ENCODE data around the gene GRAMD1B.
"Not testable (repeated sequence)": the region's sequence is repeated elsewhere in the genome, so short reads cannot be mapped to it uniquely, and the experiment has no call there.

GRAMD1B gene

DNA sequence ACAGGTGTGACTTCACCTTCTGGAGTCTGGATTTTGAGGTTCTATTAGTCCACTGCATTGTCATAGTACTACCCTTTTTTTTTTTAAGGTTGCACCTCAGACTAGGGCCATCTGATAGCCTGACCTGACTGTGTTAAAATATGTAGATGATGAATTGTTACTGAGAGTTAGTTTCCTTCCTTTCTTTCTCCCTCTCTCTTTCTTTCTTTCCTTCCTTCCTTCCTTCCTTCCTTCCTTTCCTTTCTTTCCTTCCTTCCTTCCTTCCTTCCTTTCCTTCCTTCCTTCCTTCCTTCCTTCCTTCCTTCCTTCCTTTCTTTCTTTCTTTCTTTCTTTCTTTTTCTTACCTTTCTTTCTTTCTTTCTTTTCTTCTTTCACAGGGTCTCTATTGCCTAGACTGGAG is 83.2 kb downstream of the GRAMD1B start:
- not testable (repeated sequence) for DNase-seq

DNA sequence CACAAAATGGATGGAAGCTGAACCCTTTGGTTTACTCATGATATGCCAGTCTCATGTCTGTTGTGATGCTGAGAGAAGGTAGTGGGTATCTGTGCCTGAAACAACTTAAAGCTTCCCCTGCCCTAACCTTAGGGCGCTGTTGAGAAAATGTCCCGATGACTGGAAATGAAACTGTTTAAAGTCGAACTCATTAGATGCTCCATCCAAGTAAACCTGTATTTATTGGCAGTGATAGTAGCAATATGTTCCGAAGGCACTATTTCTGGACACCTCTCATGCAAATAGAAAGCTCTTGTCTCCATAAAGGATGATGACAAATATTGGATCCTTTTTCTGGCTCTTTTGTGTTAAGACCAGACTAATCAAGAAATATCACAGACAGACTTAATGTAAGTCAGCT is 86.2 kb downstream of the GRAMD1B start:
- no peak for DNase-seq

DNA sequence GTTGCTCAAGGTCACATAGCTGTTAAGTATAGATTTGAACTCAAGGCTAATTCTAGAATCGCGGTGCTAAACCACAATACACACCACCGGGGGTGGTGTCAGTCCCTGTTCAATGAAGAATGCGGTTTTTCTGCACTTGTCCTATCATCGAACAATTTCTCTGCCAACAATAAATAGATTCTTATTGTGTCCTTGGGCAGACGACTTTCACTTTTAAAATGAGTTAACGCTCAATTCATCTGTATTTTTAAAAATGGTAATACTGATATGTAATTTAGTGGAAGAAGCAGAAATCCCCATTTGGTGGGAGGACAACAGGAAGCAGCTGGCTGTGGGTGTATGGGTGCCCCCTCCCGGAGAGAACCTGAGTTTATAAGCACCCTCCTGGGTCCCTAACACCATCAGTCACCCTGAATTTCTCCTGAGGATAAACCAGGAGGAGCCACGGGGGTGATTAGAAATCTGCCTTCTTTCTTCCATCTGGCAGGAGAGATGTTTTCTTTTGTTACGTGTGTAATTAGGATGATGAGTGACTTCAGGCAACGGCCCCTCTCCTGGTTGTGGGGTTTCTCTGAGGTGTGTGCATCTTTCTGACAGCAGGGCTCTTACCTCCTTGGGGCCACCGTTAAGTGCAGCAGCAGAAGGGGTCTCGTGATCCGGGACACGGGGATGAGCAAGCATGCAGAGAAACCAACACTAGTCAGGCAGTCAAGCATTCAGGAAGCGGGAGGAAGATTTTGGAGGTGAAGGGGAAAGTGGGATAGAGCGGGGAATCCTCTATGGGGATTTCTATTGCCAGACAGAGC is 87.7 kb downstream of the GRAMD1B start:
- DNase-seq, result no peak

DNA sequence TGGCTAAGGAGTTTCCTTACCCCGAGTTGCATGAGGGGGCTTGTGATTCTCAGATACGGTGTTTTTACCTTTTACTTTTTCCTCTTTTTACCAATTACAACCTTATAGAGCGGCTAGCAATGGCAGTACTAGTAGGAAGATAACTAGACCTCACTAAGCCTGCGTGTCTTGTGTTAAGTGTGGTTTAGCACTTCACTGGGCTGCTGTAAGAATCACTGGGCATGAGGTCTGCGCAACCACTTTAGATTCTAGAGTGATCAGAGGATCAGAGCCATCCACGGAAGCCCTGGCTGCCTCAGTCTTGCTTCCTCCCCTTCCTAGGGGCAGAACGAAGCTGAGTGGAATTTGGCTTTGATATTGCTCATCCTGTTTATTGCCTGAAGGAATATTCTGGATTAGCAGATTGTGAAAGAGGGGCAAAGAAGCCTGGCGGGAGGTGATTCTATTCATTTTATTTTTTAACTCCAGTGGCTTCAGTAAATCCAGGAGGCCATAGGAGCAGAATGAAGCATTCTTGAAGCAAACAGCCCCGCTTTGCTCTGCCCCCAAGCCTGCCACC is 88.5 kb downstream of the GRAMD1B start:
- no peak for DNase-seq

DNA sequence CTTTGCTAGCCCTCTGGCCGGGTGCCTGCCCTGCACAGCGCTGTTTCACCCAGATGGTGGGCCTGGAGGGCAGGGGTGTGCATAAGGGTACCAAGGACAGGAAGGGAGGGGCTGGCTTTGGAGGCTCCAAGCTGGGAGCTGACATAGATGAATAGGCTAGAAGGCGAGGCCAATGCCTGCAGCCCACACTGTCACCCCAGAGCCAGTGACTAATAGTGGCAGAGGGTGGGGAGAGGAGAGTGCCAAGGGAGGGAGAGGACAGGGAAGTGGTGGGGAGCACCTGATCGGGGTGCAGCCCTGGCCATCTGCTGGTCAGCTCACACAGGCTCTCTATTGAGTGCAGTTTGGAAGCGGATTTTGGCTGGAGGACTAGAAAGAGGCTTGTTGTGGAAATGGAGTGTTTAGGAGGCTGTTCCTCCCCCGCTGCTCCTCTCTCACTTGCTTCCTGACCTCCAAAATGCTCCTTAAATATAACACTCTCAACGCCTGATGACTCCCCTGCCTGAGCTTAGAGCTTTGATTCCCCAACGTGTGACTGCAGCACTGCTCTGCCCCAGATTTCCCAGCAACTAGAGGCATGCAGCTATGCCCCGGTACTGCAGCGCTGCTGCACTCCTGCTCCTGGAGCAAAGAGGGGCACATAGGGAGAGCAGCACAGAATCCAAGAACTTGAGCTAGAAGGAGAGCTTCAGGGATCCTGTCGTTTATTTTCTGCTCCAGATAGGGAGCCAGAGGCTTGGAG is 89.2 kb downstream of the GRAMD1B start:
- no peak for DNase-seq

DNA sequence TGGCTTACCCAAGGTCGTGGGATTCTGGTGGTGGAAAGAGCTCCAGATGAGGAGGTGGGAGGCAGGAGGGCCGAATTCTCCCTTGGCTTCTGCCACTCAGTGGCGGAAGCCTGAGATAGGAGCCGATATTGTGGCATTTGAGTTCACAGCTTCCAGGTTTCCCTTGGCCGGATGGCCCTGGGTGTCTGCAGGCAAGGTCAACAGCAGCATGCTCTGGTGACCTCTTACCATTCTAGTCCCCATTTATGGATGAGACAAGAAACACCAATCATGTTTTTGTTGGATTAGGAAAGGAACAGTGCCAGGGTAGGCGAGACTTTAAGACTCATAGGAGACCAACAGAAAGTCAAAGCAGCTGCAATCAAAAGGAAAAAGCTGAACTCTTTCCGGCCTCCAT is 89.7 kb downstream of the GRAMD1B start:
- no peak for DNase-seq

DNA sequence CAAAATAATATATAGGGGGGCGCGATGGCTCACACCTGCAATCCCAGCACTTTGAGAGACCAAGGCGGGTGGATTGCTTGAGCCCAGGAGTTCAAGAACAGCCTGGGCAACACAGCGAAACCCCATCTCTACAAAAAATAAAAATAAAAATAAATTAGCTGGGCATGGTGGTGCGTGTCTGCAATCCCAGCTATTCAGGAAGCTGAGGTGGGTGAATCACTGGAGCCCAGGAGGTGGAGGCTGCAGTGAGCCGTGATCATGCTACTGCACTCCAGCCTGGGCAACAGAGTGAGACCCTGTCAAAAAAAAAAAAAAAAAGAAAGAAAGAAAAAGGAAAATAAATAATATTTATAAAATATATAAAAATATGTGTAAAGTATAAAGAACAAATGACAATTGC is 90.4 kb downstream of the GRAMD1B start:
- DNase-seq, result not testable (repeated sequence)

DNA sequence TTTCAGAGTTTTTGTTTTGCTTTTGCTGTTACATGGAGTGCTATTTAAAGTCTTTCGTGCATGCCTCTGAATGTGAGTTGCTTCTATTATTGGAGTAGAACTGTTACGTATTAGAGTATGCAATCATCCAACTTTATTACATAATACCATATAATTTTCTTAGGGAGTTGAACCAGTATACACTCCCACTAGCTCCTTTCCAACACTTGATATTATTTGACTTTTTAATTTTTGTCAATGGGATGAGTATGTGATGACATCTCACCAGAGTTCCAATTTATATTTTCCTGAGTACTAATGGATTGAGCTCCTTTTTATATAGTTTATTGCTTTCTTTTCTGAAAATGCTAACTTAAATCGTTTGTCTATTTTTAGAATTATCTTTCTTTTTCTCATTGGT is 90.9 kb downstream of the GRAMD1B start:
- no peak for DNase-seq

DNA sequence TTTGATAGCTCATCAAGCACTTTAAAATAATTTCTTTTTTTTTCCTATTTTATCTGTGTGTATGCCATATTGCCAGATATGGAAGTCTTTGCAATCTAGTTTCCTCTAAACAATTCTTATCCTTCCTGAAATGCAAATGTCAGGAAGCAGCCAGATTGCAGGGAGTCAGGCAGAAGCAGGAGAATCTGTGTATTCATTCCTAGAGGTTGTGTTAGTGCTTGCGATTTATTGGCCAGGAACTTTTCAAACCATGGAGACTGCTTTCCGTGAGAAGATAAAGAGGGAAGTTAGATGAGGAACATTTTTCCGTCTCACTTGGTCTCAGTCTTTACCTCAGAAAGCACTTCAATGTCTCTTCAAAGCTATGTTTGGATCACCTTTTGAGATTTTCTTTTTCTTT is 91.9 kb downstream of the GRAMD1B start:
- no peak for DNase-seq

DNA sequence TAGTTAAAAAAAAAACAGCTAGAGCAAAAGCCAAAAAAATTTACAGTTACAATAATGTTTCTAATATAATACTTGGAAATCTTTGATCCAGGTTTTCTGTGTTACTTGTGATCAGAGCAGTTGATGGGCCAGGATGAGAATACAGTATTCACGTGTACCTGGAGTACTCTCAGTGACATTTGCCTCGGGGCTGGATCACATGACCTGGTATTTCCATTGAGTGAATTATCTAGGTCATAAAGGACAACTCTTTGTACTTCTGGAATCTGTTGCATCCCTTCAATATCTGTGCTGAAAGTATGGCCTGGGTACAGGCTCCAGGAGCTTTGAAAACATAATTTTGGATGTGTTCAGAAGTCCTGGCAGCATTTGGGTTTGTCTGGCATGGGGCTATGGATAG is 93.5 kb downstream of the GRAMD1B start:
- DNase-seq, result no peak

DNA sequence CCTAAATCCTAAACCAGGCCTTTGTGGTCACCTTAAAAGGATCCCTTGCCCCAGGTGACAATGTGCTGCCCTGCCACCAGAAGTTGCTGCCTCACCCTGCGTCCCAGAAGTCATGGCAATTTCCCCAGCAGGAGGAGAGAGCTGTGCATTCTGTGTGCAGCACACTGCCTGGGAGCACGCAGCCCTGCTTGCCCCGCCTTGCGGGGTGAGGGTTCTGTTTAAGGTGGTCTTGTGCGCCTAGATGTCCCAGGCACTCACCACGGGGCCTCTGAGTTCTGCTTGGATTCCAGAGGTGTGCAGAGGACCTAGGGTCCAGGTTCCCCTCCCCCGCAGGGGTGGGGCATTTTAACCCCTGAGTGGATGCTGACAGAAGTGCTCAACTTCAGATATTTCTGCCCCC is 95.0 kb downstream of the GRAMD1B start:
- DNase-seq, result no peak

DNA sequence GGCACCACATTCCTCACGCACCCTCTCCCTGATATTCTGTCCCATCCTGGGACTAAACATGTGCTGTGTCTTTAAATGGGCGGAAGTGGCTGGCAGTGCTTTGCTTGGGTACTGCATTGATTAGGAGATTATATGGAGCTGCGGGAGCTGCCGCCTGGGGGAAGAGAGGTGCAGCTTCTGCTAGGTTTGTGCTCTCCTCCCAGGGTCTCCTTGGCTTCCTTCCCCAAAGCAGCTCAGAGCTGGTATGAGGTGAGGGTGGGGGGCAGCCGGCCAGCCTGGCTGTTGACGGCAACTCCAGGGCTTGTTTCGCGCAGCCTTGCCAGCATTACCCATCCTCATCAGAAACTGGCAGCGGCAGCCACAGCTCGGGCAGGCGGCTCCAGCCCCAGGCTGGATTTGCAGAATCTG is 95.4 kb downstream of the GRAMD1B start:
- no peak for DNase-seq

DNA sequence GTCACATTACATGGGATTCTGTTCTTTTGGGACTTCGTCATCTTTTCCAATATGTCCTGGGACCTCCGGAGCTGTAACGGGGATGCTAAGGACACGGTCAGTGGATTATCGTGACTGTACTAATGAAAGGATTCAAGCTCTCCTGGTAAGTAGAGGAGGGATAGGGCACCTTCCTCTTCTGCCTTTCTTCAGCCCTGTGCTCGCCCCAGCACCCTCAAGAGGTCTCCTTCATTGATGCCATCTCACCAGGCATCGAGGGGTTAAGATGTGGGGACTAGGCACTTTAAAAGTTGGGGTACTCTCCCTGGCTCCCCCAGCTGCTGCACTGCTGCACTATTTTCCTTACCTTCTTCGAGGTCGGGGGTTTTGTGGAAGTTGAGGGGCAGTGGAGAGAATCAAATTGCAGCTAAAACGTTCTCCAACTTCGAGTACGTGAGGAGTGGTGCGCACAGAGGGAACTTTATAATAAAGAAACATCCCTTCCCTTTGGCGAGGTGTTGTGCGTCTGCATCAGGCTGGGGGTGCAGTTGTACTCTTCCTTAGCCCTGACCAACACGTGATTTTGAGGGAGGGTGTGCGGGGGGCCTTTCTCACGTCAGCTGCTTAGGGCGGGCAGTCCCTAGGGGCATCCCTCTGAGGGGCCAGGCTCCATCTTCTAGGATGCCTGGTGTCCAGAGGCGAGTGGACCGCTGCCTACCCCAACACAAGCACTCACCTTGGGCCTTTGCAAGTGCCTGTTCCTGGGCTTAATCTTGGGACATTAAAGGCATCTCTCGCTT is 96.1 kb downstream of the GRAMD1B start:
- DNase-seq, result no peak

DNA sequence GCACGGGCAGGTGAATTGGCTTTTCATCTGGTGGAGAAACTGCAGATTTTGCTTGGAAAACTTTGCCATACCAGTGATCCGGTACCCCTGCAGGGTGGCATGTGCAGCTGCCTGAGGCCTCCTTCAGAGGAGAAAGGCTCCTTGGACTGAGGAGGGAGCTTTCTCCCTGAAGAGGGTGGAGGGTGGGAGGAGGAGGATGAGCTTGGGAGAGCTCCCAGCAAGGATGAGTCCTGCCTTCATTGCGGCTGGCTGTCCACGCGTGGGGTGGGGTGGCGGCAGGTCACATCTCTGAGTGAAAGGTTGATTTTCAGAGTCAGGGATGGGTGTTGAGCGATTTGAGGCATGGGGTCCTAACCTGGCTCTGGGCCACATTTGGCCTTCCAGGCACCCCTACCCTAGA is 96.8 kb downstream of the GRAMD1B start:
- no peak for DNase-seq

DNA sequence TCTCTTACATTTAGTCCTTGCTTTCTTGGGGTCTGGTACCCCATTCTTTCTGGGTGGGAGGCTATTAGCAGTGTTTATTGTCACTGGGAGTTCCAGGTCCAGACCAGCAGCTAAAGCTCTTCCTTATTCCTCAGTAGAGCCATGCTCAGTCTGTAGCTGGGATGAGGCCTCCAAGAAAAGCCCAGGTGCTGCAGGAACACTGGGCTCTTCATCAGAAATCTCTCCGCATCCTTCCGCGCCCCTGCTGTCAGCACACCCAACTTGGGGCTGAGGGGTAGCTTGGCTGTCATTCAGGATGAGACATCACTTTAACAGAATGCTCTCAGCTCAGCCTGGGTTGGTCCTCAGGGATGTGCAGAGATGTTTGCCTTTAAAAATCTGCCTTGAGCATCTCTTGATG is 97.5 kb downstream of the GRAMD1B start:
- DNase-seq, result no peak

DNA sequence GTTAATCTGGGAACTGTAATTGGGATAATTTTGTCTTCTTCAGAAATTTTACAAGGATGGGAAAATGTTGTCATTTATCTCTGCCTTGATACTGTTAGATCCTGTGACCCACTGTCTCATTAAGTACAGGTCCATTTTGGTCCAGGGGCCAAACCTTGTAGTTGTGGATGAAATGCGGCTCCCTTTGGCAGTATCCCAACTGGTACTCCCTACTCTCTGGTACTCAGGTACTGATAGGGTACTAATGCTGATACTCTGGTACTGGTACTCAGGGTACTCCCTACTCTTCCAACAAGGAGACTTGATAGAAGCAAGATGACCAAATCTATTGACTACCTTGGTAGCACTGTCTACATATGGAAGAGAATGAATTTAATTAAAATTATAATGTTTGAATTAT is 97.9 kb downstream of the GRAMD1B start:
- no peak for DNase-seq

DNA sequence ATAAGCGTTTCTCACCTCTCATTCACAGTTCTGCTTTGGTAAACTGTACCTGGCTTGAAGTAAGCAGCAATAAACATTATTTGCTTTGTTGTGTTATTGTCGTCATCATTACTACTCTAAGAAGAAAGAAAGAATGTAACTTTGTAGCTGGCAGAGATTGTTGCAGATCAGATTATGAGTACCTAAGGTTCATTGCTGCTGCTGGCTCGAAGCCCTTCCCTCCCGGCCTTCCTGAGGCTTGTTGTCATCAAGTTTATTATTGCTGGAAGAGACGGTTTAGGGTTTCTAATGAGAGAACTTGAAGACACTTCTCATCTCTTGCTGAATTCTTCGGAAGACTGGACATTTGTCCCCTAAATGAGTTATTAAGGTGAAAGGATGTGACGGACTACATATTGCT is 101.3 kb downstream of the GRAMD1B start:
- no peak for DNase-seq

DNA sequence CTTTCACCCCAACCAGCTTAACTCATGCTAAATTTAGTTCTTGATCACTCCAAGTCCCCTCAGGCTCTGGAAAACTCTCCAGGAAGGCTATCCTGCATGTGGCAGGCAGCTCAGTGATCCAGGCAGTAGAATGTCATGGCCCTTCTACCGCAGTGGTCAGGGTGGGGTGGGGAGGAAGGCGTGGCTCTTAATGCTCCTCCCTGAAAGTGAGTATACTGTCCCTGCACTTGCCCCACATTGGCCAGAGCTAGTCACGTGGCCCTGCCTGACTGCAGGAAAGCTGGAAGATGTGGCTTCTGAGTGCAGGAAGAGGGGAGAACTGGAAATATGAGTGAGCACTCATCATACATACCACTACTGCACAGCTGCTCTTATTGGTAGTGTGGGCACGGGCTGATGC is 102.1 kb downstream of the GRAMD1B start:
- DNase-seq, result no peak

DNA sequence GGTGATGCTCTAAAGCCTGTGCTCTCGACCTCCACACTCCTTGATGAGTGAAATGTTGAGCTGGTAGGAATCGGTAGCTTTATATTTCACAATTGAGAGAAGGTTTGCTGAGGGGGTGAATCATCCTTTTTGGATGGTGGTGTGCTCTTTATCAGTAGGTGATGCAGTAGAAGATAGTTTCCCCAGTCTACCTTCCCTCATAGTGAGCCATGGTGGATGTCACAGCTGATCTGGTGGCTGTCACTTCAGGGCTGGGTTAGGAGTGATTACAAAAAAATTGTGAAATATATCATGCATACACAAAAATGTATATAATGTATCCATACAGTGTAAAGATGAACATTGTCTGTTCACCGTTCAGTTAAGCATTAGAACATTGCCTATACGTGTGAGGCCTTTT is 105.3 kb downstream of the GRAMD1B start:
- DNase-seq, result no peak

DNA sequence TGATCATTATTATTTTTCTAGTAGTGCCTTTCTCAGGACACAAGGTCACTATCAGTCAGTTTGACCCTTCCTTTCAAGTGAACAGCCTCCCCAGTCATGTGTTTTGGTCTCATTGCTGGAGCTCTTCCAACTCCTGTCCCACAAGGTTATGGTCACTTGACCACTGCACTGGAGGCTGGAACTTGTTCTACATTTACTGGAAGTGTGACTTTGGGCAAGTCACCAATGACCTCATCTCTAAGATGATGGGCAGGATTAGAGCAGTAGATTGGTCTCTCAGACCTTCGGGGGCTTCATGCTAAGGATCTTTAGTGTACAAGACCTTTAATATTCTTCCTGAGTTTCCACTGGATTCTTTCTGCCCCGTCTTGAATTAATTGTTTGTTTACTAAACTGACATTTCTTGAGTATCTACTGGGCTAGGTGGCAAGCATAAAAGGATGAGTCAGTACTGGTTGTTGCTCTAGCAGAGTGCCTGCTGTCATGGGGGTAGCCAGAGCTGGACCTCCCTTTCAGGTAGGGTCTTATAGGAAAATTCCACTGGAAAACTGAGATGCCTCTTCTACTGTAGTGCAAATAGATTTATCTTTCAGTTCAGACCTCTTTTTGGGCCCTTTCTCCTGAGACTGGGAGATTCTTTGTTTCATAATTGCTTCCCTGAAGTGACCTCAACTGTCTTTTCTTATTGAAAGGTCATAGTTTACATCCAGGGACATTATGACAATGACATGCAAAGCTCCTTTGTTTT is 106.8 kb downstream of the GRAMD1B start:
- DNase-seq, result no peak

DNA sequence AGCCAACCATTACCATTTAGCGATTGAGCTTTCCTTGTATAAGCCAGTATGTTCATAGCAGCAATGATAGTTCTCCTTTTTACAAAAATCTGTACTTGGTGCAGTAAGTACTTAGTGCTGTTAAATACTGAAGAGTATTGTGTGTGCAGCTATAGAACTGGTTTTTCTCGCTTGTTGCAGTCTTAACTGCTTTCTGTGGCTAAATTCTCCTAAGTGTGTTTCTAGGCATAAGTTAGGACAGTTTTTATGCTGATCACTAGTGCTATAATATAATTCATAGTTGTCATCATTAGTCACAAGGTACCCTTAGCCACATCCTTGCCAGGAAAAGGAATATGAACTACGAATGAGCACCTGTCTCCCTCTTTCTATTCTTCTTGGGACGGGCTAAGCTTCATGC is 107.7 kb downstream of the GRAMD1B start:
- DNase-seq, result no peak

DNA sequence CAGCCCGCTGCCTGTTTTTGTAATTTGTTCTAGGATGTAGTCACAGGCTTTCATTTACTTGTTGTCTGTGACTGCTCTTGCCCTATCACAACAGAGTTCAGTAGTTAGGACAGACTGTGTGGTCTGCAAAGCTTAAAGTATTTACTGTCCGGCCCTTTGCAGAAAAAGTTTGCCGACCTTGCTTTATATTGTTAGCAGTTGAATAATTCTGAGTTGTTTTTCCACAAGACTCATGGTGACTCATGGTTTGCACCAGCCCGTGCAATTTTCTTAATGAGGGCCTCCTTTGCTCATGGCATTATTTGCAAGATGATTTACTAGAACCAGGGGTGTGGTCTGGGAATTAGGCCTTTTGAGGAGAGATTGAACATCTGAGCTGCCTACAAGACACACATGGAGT is 113.7 kb downstream of the GRAMD1B start:
- no peak for DNase-seq
